ENCODE results near the gene PALD1. TPM values are rescaled to one million over a fixed set of nuclear protein-coding genes. Genes with fewer than 3 reads are reported as not detected.

The PALD1 gene
- polyA plus RNA-seq, 1 of the 3 experiments (the other 2 are of a cell fraction), result 0.16 TPM

GRCh38 chr10:70448236-70448635, 30.3 kb upstream of the PALD1 start:
- DNase-seq, result no peak
- no peak overlapping the region for H3K4me3 ChIP-seq (ENCODE audit: low read depth in 2 of 2, low read length in 1 of 2)
- no peak overlapping the region for H3K4me2 ChIP-seq
- no peak overlapping the region for H3K9ac ChIP-seq
- no peaks in the 10 kb centered on the region for H4K20me1 ChIP-seq (ENCODE audit: insufficient read depth)
- peaks cover 5% of the 10 kb centered on the region; the same call in 1 of the 2 replicates for H3K27me3 ChIP-seq (ENCODE audit: insufficient read depth)
- POLR2A ChIA-PET, result no interaction called here
- CTCF ChIA-PET, result interaction anchor here (1.4 kb wide), 1 partner anchor 13 kb away, joined by 8 read pairs; no protein-coding TSS in a partner anchor
- H3K9me2 ChIP-seq, result no peaks in the 10 kb centered on the region
- TF ChIP-seq TCF12 (IDR thresholded peaks at IDR 0.05), result peak; percentile 9; the same call in 1 of the 2 replicates
- TF ChIP-seq JUND (IDR thresholded peaks at IDR 0.05), result no peak
- no peak overlapping the region for H2AFZ ChIP-seq (ENCODE audit: low read depth)
- H3K27ac ChIP-seq (ENCODE audit: low read depth in 2 of 2, low read length in 1 of 2), result no peak overlapping the region
- H3K9me3 ChIP-seq, result no peaks in the 10 kb centered on the region
- WGBS (ENCODE audit: low lambda C conversion rate), result 81% methylated on average over 2 of the region's 2 CpGs
- no peaks in the 10 kb centered on the region for H3K79me2 ChIP-seq (ENCODE audit: insufficient read depth)
- H3K36me3 ChIP-seq (replicated peaks in 1 of 2; ENCODE audit: control insufficient read depth in 1 of 2, insufficient read depth in 2 of 2, low read length in 1 of 2), result no peaks in the 10 kb centered on the region
- H3F3A ChIP-seq (replicated peaks; ENCODE audit: insufficient read depth), result no peaks in the 10 kb centered on the region
- H3K4me1 ChIP-seq (ENCODE audit: control insufficient read depth in 1 of 2, insufficient read depth in 2 of 2, low read depth in 1 of 2, low read length in 1 of 2), result peaks cover 0 to 8% of the 10 kb centered on the region in 2 experiments; a peak in 1 of 4 replicates

GRCh38 chr10:70455213-70455630, 23.3 kb upstream of the PALD1 start:
- Histone ChIP-seq H3K27ac (ENCODE audit: low read depth in 2 of 2, low read length in 1 of 2) (no peak overlapping the region), H3K4me2 (no peak overlapping the region), H3K27me3 (ENCODE audit: insufficient read depth) (peaks cover 5% of the 10 kb centered on the region; the same call in 1 of the 2 replicates), H4K20me1 (ENCODE audit: insufficient read depth) (no peaks in the 10 kb centered on the region), H3F3A (replicated peaks; ENCODE audit: insufficient read depth) (no peaks in the 10 kb centered on the region), H3K36me3 (replicated peaks in 1 of 2; ENCODE audit: control insufficient read depth in 1 of 2, insufficient read depth in 2 of 2, low read length in 1 of 2) (no peaks in the 10 kb centered on the region), H3K79me2 (ENCODE audit: insufficient read depth) (no peaks in the 10 kb centered on the region), H3K9me3 (no peaks in the 10 kb centered on the region), H3K9me2 (no peaks in the 10 kb centered on the region), H2AFZ (ENCODE audit: low read depth) (no peak overlapping the region), H3K4me3 (ENCODE audit: low read depth in 2 of 2, low read length in 1 of 2) (no peak overlapping the region), H3K4me1 (ENCODE audit: control insufficient read depth in 1 of 2, insufficient read depth in 2 of 2, low read depth in 1 of 2, low read length in 1 of 2) (peaks cover 0 to 12% of the 10 kb centered on the region in 2 experiments; a peak in 1 of 4 replicates), H3K9ac (no peak overlapping the region)
- WGBS (ENCODE audit: low lambda C conversion rate), result 74% methylated on average over 5 of the region's 6 CpGs
- DNase-seq, result no peak
- TF ChIP-seq RFX5 (IDR thresholded peaks at IDR 0.05; ENCODE audit: low read length) (no peak), EP300 (IDR thresholded peaks at IDR 0.05; ENCODE audit: borderline replicate concordance in 1 of 2, low read depth in 1 of 2, low read length in 1 of 2) (no peak), USF1 (IDR thresholded peaks at IDR 0.05; ENCODE audit: borderline replicate concordance, low read depth) (no peak), YY1 (IDR thresholded peaks at IDR 0.05; ENCODE audit: low read depth) (no peak), FOXJ3 (CRISPR knock-in tag; IDR thresholded peaks at IDR 0.05) (no peak), USF2 (IDR thresholded peaks at IDR 0.05; ENCODE audit: borderline replicate concordance, low read depth, low read length) (no peak), FOXM1 (IDR thresholded peaks at IDR 0.05; ENCODE audit: low read depth) (no peak), REST (IDR thresholded peaks at IDR 0.05; ENCODE audit: low read depth, low read length) (no peak), CHD2 (IDR thresholded peaks at IDR 0.05; ENCODE audit: low read length, partially characterized antibody) (no peak), JUND (IDR thresholded peaks at IDR 0.05) (no peak), ELF1 (IDR thresholded peaks at IDR 0.05) (no peak), RCOR1 (IDR thresholded peaks at IDR 0.05; ENCODE audit: low read length) (no peak), SIN3A (IDR thresholded peaks at IDR 0.05; ENCODE audit: borderline replicate concordance, low read depth, low read length) (no peak), TCF12 (IDR thresholded peaks at IDR 0.05) (no peak), NRF1 (IDR thresholded peaks at IDR 0.05; ENCODE audit: low read depth, low read length) (no peak), TAF1 (IDR thresholded peaks at IDR 0.05; ENCODE audit: borderline replicate concordance, low read depth, low read length) (no peak)
- ChIA-PET POLR2A (no interaction called here), CTCF (interaction anchor here (1.4 to 2.0 kb wide), 2 partner anchors 10 to 94 kb away, joined by 4 to 6 read pairs; no protein-coding TSS in a partner anchor)

Data from SK-N-SH (cell line).